GM12875 (cell line): ENCODE results near the gene SNRK.

Experiments used
- H3K4me3 ChIP-seq: one replicate; pipeline ENCODE4 v1.5.1; 2011; ENCODE audit warnings: low read depth, low read length, control low read depth
- TF ChIP-seq, protein P1 (sequence below): IDR thresholded peaks from 2 replicates; pipeline ENCODE4 v1.5.1; 2011; ENCODE audit warnings: low read depth, mild to moderate bottlenecking, control low read depth, inconsistent platforms, low read length, moderate library complexity, borderline replicate concordance; ENCODE audit not compliant: insufficient read depth

The SNRK gene

DNA sequence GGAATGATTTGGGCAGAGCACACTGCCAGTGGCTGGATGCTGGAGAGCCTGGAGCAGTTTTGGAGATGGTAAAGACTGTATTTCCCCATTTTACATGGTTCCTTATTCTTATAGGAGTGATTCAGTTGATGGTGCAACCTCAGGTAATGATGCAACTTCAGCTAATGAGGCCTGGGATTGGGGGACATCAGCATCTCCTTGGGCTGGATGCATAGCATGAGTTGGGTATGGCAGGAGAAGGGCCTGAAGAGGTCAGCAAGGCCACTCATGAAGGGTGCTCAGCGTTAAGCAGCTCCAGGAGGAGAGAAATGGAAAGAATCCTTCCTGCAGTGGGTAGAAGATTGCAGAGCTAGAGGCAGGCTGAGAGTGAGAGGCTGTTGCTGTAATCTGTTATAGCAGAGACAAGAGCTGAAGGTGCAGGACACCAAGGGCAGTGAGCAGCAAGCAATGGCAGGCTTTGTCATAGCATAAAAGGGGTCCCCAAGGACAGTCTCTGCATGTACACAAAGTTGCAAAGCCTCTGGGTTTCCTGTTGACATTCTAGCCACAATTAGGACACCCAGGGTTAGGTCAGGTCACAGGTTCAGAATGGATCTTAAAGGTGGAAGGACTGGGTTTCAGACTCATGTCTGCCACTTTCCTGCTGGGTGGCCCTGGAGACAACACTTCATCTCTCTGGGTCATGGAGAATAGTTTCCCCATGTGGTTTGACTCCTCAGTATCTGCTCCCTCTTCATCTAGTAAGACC, 29.5 kb upstream of the SNRK start:
- TF ChIP-seq, protein P1, sequence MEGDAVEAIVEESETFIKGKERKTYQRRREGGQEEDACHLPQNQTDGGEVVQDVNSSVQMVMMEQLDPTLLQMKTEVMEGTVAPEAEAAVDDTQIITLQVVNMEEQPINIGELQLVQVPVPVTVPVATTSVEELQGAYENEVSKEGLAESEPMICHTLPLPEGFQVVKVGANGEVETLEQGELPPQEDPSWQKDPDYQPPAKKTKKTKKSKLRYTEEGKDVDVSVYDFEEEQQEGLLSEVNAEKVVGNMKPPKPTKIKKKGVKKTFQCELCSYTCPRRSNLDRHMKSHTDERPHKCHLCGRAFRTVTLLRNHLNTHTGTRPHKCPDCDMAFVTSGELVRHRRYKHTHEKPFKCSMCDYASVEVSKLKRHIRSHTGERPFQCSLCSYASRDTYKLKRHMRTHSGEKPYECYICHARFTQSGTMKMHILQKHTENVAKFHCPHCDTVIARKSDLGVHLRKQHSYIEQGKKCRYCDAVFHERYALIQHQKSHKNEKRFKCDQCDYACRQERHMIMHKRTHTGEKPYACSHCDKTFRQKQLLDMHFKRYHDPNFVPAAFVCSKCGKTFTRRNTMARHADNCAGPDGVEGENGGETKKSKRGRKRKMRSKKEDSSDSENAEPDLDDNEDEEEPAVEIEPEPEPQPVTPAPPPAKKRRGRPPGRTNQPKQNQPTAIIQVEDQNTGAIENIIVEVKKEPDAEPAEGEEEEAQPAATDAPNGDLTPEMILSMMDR, result no peak
- H3K4me3 ChIP-seq, result no peak overlapping the region

DNA sequence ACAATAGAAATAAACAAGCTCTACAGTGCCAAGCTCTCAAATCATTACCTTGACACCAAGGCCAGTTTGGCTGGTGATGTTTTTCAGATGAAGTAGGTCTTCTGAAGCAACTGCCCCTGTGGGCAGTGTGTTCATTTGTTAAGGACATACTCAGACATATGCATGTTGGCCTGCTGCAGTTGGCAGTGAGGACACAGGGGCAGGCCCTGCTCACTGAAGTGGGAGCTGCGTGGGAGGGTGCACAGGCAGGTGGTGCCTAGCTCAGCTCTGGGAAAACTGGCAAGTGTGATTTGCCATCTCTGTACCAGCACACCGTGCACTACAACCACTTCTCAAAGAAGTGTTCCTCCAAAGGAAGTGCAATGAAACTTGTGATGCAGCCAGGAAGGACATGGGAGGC, 28.5 kb upstream of the SNRK start:
- H3K4me3 ChIP-seq, result no peak overlapping the region
- TF ChIP-seq, protein P1, result no peak

DNA sequence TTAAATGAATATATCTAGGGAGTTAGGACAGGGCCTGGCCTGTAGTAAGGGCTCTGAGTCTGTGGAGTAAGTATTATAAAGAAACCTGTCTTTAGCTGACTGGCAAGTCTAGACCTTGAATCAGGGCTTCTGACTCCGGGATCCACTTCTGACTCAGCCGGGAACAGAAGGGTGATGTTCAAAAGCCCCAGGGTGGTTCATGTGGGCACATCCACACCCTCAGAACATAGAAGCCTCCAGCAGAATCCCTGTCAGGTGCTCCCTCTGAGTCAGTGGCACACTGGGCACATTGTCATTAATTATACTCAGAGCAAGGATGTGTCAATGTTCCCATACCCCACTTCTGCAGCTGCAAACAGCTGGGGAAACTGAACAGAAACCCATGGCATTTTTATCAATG, 26.7 kb upstream of the SNRK start:
- TF ChIP-seq, protein P1, result no peak
- no peak overlapping the region for H3K4me3 ChIP-seq

DNA sequence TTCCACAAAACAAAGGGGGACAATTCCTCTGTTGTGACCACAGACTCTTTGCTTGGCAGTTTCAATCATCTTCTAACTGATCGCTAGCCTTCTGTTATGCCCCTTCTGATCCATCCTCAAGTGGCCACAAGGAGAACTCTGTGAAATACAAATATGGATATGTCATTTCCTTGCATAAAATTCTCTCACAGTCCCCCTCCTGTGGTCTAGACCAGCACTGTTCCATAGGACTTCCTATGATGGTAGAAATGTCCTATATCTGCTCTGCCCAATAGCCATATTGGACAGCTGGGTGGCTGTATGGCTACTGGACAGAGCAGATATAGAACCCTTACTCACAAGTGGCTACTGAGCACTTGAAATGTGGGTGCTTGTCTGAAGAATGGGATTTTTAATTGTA, 25.9 kb upstream of the SNRK start:
- no peak overlapping the region for H3K4me3 ChIP-seq
- TF ChIP-seq, protein P1, result no peak

DNA sequence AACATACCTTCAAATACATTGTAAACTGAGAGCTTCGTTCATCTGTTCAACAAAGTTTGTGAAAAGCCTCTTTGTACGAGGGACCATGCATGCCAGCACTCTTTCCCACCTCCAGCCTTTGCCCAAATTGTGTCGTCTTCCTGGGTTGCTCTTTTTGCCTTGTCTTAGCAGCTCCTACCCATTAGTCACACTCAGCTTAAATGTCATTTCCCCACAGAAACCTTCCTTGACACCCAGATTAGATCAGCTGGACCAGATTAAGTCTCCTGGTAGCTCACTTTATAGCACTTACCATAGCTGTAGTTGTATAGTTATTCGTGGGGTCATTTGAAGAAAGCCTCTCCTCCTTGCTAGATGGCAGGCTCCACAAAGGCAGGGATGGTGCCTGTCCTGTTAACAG, 24.1 kb upstream of the SNRK start:
- TF ChIP-seq, protein P1, result no peak
- H3K4me3 ChIP-seq, result no peak overlapping the region

DNA sequence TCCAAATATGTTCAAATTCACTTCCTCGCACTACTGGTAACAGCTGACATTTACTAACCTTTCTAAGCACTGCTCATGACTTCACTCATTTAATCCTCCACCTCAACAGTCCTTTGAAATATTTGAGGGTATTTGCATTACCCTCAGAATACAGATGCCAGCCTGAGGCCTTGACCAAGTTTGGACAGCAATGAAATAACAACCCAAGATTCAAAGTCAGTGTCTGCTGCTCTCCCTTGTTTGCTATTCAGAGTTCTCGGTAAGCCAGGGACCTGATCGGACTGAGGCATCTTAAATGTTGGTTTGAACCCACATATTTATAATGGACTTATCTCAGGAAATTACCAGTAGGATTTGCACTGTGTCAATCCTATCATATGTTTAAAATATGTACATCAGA, 19.9 kb upstream of the SNRK start:
- H3K4me3 ChIP-seq, result no peak overlapping the region
- TF ChIP-seq, protein P1, result no peak

DNA sequence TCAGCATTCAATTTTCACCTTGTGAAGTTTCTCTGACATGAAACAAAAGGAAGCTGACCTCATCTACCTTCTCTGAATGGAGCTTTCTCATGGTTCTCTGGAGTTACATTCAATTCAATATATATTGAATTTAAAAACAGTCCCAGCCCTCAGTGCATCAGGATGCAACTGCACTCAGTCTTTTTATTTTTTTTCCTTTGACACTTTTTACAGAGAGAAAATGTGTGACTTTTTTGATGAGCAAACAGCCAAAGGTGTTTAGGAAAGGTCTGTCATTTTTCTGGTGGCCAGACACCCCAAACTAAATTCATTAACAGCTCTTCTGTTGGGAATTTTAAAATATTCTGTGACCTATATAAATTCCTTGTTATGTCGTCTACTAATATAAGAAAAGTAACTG, 19.3 kb upstream of the SNRK start:
- TF ChIP-seq, protein P1, result no peak
- no peak overlapping the region for H3K4me3 ChIP-seq
